ENCODE data around the gene ITGB5. TPM values are rescaled to one million over a fixed set of nuclear protein-coding genes. Genes with fewer than 3 reads are reported as not detected.

ITGB5 gene
- total RNA-seq, 2 experiments from 2014 or later = not detected

DNA sequence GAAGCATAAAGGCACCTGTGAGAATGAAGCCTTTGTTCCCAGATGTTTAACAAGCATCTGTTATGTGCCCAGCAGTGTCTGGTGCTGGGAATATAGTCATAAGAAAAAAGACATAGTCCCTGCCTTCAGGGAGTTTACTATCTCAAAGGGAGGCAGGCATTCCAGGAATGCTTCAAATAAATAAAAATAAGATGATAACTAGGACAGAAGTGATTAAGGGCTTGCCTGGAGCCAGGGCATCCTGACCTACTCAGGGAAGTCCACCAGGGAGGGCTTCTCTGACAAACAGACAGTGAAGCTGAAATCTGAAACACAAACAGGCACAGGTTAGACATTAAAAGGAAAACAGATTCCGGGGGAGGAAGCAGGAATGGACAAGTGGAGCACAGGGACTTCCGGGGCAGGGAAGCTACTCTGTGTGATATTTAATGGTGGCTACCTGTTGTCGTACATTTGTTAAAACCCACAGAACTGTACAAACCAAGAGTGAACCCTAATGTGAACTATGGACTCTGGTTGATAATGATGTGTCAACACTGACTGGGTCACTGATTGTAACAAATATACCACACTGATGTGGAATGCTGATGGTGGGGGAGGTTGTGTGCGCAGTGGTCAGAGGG is 53.3 kb downstream of the ITGB5 start:
- TF ChIP-seq, protein P1, sequence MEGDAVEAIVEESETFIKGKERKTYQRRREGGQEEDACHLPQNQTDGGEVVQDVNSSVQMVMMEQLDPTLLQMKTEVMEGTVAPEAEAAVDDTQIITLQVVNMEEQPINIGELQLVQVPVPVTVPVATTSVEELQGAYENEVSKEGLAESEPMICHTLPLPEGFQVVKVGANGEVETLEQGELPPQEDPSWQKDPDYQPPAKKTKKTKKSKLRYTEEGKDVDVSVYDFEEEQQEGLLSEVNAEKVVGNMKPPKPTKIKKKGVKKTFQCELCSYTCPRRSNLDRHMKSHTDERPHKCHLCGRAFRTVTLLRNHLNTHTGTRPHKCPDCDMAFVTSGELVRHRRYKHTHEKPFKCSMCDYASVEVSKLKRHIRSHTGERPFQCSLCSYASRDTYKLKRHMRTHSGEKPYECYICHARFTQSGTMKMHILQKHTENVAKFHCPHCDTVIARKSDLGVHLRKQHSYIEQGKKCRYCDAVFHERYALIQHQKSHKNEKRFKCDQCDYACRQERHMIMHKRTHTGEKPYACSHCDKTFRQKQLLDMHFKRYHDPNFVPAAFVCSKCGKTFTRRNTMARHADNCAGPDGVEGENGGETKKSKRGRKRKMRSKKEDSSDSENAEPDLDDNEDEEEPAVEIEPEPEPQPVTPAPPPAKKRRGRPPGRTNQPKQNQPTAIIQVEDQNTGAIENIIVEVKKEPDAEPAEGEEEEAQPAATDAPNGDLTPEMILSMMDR (conservative IDR thresholded peaks at IDR 0.05; ENCODE audit: low read length) = no peak
- no peak for TF ChIP-seq EZH2phosphoT487 (IDR thresholded peaks at IDR 0.05; ENCODE audit: borderline replicate concordance, low read depth, low read length)
- Histone ChIP-seq H3K4me3 (ENCODE audit: low read depth, low read length, poor library complexity, severe bottlenecking) (no peak overlapping the region), H3K79me2 (ENCODE audit: insufficient read depth, low read depth, low read length) (no peaks in the 10 kb centered on the region), H4K20me1 (ENCODE audit: insufficient read depth, low read length) (no peaks in the 10 kb centered on the region), H3K4me2 (ENCODE audit: low read length) (no peak overlapping the region), H3K4me1 (ENCODE audit: insufficient read depth, low read length, poor library complexity, severe bottlenecking) (no peaks in the 10 kb centered on the region), H3K9me2 (ENCODE audit: insufficient read depth, low read length) (no peaks in the 10 kb centered on the region), H3K27ac (ENCODE audit: low read depth, low read length, poor library complexity, severe bottlenecking) (no peak overlapping the region), H3K36me3 (ENCODE audit: insufficient read depth, low read length) (no peaks in the 10 kb centered on the region), H2AFZ (ENCODE audit: low read length) (no peak overlapping the region), H3K9me3 (ENCODE audit: low read length) (no peaks in the 10 kb centered on the region)
- intact Hi-C loops (cut with micrococcal nuclease; ENCODE audit: unreplicated experiment) = no loop called here
- POLR2A ChIA-PET = no interaction called here
- DNase-seq (ENCODE audit: low spot score) = no peak
- BruUV-seq (replicated peaks) = no TSS peak
- CTCF ChIA-PET (ENCODE audit: unreplicated experiment) = no interaction called here

DNA sequence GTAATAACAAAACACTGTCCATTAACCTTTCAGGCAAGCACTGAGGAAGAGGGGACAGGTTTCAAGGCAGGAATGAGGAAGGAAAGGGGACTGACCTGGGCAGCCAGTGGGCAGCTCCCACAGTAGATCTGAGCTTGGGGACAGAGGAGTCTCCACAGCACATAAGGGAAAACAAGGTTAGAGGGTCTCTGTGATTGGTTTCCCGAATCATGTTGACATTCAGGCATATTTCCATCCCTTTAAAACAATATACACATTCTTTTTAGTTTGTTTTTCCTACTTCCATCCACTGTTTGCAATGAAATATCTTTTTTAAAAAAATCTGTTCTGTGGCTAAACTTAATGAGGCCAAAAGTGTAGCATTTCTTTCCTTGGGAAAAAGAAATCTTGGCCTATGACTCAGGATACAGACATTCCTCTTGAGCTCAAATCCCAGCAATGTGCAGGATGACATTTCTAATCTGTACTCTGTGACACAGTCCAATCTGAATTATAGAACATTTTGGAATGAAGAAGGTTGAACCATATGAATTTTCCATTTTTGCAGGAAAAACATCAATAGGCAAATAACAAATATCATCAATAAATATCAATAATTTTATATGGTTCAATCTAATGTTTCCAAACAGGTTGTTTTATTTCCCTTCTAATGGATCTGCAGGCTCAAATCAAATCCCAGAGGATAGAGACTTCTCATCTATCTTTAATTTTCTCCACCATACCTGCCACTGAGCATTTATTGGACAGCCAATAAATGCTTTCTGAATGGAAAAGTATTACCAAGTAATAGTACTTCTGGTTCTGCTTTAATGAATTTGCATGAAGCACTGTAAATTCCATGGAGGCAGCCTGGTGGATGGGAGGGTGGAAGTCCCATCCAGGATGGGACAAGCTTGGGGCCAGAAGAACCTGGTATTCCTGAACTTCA is 54.1 kb downstream of the ITGB5 start:
- CTCF ChIA-PET (ENCODE audit: unreplicated experiment) = no interaction called here
- no peak overlapping the region for H3K27ac ChIP-seq (ENCODE audit: low read depth, low read length, poor library complexity, severe bottlenecking)
- intact Hi-C loops (cut with micrococcal nuclease; ENCODE audit: unreplicated experiment) = no loop called here
- H3K4me3 ChIP-seq (ENCODE audit: low read depth, low read length, poor library complexity, severe bottlenecking) = no peak overlapping the region
- no peaks in the 10 kb centered on the region for H3K79me2 ChIP-seq (ENCODE audit: insufficient read depth, low read depth, low read length)
- no peaks in the 10 kb centered on the region for H3K4me1 ChIP-seq (ENCODE audit: insufficient read depth, low read length, poor library complexity, severe bottlenecking)
- H4K20me1 ChIP-seq (ENCODE audit: insufficient read depth, low read length) = no peaks in the 10 kb centered on the region
- H3K9me3 ChIP-seq (ENCODE audit: low read length) = no peaks in the 10 kb centered on the region
- TF ChIP-seq, protein P1 (conservative IDR thresholded peaks at IDR 0.05; ENCODE audit: low read length) = no peak
- no peak for TF ChIP-seq EZH2phosphoT487 (IDR thresholded peaks at IDR 0.05; ENCODE audit: borderline replicate concordance, low read depth, low read length)
- no peaks in the 10 kb centered on the region for H3K9me2 ChIP-seq (ENCODE audit: insufficient read depth, low read length)
- H2AFZ ChIP-seq (ENCODE audit: low read length) = no peak overlapping the region
- DNase-seq (ENCODE audit: low spot score) = no peak
- H3K36me3 ChIP-seq (ENCODE audit: insufficient read depth, low read length) = no peaks in the 10 kb centered on the region
- H3K4me2 ChIP-seq (ENCODE audit: low read length) = no peak overlapping the region
- POLR2A ChIA-PET = no interaction called here
- no TSS peak for BruUV-seq (replicated peaks)
